Loucy (cell line): Measurements from ENCODE around the gene AKAP17A.

Experiments used
- H2AFZ ChIP-seq: fragments of 200-600 bp; sonication (generic); 2 replicates; pipeline ENCODE4 v1.6.0; 2016; ENCODE audit warnings: antibody characterized with exemption, mild to moderate bottlenecking, low read length, moderate library complexity
- H3F3A ChIP-seq: fragments of 200-600 bp; 2 replicates; pipeline ENCODE4 v1.6.0; 2016; ENCODE audit warnings: antibody characterized with exemption, low read depth, mild to moderate bottlenecking
- H3K27me3 ChIP-seq: fragments of 200-600 bp; sonication (generic); 2 replicates; pipeline ENCODE4 v1.6.1; 2014; ENCODE audit warnings: low read length, mild to moderate bottlenecking; ENCODE audit not compliant: insufficient read depth, poor library complexity, severe bottlenecking
- H3K36me3 ChIP-seq: fragments of 200-600 bp; sonication (generic); 2 replicates; pipeline ENCODE4 v1.6.1; 2016; ENCODE audit warnings: low read length; ENCODE audit not compliant: insufficient read depth
- H3K4me1 ChIP-seq: fragments of 200-600 bp; sonication (generic); 2 replicates; pipeline ENCODE4 v1.5.1; 2014; ENCODE audit warnings: low read length, mild to moderate bottlenecking; ENCODE audit not compliant: insufficient read depth, poor library complexity, severe bottlenecking
- H3K4me2 ChIP-seq: fragments of 200-600 bp; sonication (generic); 2 replicates; pipeline ENCODE4 v1.6.0; 2014; ENCODE audit warnings: antibody characterized with exemption, low read length, low read depth, mild to moderate bottlenecking; ENCODE audit not compliant: poor library complexity, severe bottlenecking
- H3K4me3 ChIP-seq: fragments of 200-600 bp; sonication (generic); 2 replicates; pipeline ENCODE4 v1.5.1; 2014; ENCODE audit warnings: low read length, mild to moderate bottlenecking, mixed read lengths; ENCODE audit not compliant: poor library complexity, severe bottlenecking
- H3K79me2 ChIP-seq: fragments of 200-600 bp; sonication (generic); 2 replicates; pipeline ENCODE4 v1.6.1; 2014; ENCODE audit warnings: low read length; ENCODE audit not compliant: insufficient read depth
- H3K9ac ChIP-seq: fragments of 200-600 bp; sonication (generic); 2 replicates; pipeline ENCODE4 v1.6.0; 2014; ENCODE audit warnings: mild to moderate bottlenecking, low read depth, low read length, moderate library complexity; ENCODE audit not compliant: poor library complexity, severe bottlenecking
- H3K9me2 ChIP-seq: fragments of 200-600 bp; sonication (generic); replicated peaks from 2 replicates; pipeline ENCODE4 v1.6.1; 2016; ENCODE audit warnings: low read depth, low read length, mixed read lengths
- H3K9me3 ChIP-seq: fragments of 200-600 bp; sonication (generic); 2 replicates; pipeline ENCODE4 v1.6.1; 2014; ENCODE audit warnings: mild to moderate bottlenecking, antibody characterized with exemption, low read length, low read depth; ENCODE audit not compliant: insufficient read depth
- H4K20me1 ChIP-seq: fragments of 200-600 bp; sonication (generic); 2 replicates; pipeline ENCODE4 v1.6.0; 2014; ENCODE audit warnings: antibody characterized with exemption, low read length, mild to moderate bottlenecking; ENCODE audit not compliant: insufficient read depth, poor library complexity, severe bottlenecking
- EZH2phosphoT487 ChIP-seq: fragments of 200-600 bp; IDR thresholded peaks from 2 replicates; pipeline ENCODE4 v1.6.1; 2018; ENCODE audit warnings: antibody characterized with exemption, mild to moderate bottlenecking, moderate library complexity, borderline replicate concordance
- TF ChIP-seq, protein P1 (sequence below): fragments of 200-600 bp; sonication (generic); conservative IDR thresholded peaks from 2 replicates; pipeline ENCODE4 v1.5.1; 2014; ENCODE audit warnings: mild to moderate bottlenecking, antibody characterized with exemption, low read length

AKAP17A gene

DNA sequence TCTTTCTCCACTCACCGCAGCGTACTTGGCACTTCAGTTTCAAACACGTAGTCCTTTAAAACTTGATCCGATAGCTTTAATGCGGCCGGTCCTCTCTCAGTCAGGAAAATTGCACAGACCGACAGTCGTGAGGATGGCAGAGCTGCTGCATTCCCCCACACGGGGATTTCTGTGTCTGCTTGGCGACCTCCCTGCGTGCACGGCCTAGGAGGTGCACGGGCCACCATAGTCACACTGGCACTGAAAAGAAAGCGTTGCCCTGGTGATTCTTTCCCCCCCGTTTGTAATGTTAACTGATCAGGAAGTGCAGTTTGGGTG, 10.3 kb downstream of the AKAP17A start:
- Histone ChIP-seq H3K9me3 (no peaks in the 10 kb centered on the region), H3K79me2 (peaks cover 13% of the 10 kb centered on the region; the same call in 1 of the 2 replicates), H3K9me2 (no peaks in the 10 kb centered on the region), H3F3A (no peaks in the 10 kb centered on the region), H4K20me1 (peaks cover 2% of the 10 kb centered on the region), H3K4me2 (no peak overlapping the region), H3K36me3 (peaks cover 46% of the 10 kb centered on the region; the same call in 1 of the 2 replicates), H3K4me3 (no peak overlapping the region), H2AFZ (no peak overlapping the region), H3K27me3 (no peaks in the 10 kb centered on the region), H3K9ac (no peak overlapping the region), H3K4me1 (no peaks in the 10 kb centered on the region)
- TF ChIP-seq EZH2phosphoT487: no peak
- TF ChIP-seq, protein P1, sequence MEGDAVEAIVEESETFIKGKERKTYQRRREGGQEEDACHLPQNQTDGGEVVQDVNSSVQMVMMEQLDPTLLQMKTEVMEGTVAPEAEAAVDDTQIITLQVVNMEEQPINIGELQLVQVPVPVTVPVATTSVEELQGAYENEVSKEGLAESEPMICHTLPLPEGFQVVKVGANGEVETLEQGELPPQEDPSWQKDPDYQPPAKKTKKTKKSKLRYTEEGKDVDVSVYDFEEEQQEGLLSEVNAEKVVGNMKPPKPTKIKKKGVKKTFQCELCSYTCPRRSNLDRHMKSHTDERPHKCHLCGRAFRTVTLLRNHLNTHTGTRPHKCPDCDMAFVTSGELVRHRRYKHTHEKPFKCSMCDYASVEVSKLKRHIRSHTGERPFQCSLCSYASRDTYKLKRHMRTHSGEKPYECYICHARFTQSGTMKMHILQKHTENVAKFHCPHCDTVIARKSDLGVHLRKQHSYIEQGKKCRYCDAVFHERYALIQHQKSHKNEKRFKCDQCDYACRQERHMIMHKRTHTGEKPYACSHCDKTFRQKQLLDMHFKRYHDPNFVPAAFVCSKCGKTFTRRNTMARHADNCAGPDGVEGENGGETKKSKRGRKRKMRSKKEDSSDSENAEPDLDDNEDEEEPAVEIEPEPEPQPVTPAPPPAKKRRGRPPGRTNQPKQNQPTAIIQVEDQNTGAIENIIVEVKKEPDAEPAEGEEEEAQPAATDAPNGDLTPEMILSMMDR: no peak

DNA sequence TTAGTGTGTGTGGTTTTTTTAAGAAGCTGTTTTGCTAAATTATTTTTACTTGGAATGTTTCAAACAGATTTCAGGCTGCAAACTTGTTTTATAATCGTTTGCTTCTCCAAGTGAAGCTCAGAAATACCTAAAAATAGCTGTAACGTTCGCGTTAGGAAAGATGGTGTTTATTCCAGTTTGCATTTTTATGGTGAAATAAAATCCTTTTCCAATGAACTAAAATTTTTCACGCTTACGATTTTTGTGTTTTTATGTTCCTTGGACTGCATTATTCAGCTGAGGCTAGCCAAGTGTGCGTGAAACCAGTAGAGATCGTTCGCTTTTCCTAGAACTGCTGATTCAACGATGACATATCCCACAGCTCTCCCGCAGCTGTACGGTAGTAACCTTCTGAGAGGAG, 10.9 kb downstream of the AKAP17A start:
- no peaks in the 10 kb centered on the region for H3K27me3 ChIP-seq
- H3F3A ChIP-seq: no peaks in the 10 kb centered on the region
- no peak overlapping the region for H3K4me2 ChIP-seq
- TF ChIP-seq EZH2phosphoT487: no peak
- TF ChIP-seq, protein P1: no peak
- no peak overlapping the region for H2AFZ ChIP-seq
- no peak overlapping the region for H3K4me3 ChIP-seq
- peaks cover 2% of the 10 kb centered on the region for H4K20me1 ChIP-seq
- no peaks in the 10 kb centered on the region for H3K4me1 ChIP-seq
- H3K79me2 ChIP-seq: peaks cover 7% of the 10 kb centered on the region; the same call in 1 of the 2 replicates
- H3K9me2 ChIP-seq: no peaks in the 10 kb centered on the region
- H3K9ac ChIP-seq: no peak overlapping the region
- peaks cover 40% of the 10 kb centered on the region; the same call in 1 of the 2 replicates for H3K36me3 ChIP-seq
- no peaks in the 10 kb centered on the region for H3K9me3 ChIP-seq

DNA sequence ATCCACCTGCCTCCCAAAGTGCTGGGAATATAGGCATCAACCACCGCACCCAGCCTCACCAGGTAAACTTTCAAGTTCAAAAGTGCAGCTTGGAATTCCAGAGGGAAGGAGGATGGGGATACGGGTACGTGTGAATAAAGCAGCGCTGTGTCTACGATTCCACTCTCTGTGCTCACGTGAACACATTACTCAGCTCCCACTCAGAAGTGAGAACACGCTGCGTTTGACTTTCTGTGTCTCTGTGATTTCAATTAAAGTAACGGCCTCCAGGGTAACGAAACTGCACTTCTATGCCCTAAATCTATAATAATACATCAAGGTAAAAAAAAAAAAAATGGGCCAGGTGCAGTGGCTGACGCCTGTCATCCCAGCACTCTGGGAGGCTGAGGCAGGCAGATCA, 15.1 kb downstream of the AKAP17A start:
- TF ChIP-seq, protein P1: no peak
- TF ChIP-seq EZH2phosphoT487: no peak
- Histone ChIP-seq H3K4me3 (no peak overlapping the region), H4K20me1 (no peaks in the 10 kb centered on the region), H3K9me3 (no peaks in the 10 kb centered on the region), H3K36me3 (peaks cover 14% of the 10 kb centered on the region; the same call in 1 of the 2 replicates), H3K79me2 (no peaks in the 10 kb centered on the region), H3K9me2 (no peaks in the 10 kb centered on the region), H3K4me1 (no peaks in the 10 kb centered on the region), H3K27me3 (no peaks in the 10 kb centered on the region), H3K4me2 (no peak overlapping the region), H3F3A (no peaks in the 10 kb centered on the region), H3K9ac (no peak overlapping the region), H2AFZ (no peak overlapping the region)
